GM19468 (cell line): ENCODE measurements around the gene SLITRK1.

ENCODE experiments used
- ATAC-seq: cut with Tn5 transposase; IDR thresholded peaks from one replicate; pipeline ENCODE4 v1.9.1; 2021; ENCODE audit warnings: mild to moderate bottlenecking, moderate library complexity, moderate number of reproducible peaks; ENCODE audit not compliant: unreplicated experiment; ENCODE audit errors: extremely low read depth

The SLITRK1 gene

GRCh38 chr13:83881917-83882605 lies at the start of gene SLITRK1:
TSS of gene SLITRK1 (minus strand) at chr13:83882474. CDS start at chr13:83881507, 967 bp downstream.
- no peak for ATAC-seq

GRCh38 chr13:83929157-83929556 lies 46.9 kb upstream of the SLITRK1 start:
- ATAC-seq, result no peak

- no peak for ATAC-seq
Measured at GRCh38 chr13:83919775-83920174, 37.5 kb upstream of the SLITRK1 start.

- no peak for ATAC-seq
Measured at GRCh38 chr13:83914368-83914767, 32.1 kb upstream of the SLITRK1 start.

GRCh38 chr13:83907196-83907989 lies 25.1 kb upstream of the SLITRK1 start:
- no peak for ATAC-seq

- ATAC-seq, result no peak
Measured at GRCh38 chr13:83906240-83906820, 24.1 kb upstream of the SLITRK1 start.

- no peak for ATAC-seq
Measured at GRCh38 chr13:83905641-83906040, 23.4 kb upstream of the SLITRK1 start.

GRCh38 chr13:83895994-83896580 lies 13.8 kb upstream of the SLITRK1 start:
- ATAC-seq, result no peak

GRCh38 chr13:83890358-83890757 lies 8.1 kb upstream of the SLITRK1 start:
- no peak for ATAC-seq

GRCh38 chr13:83884141-83884540 lies 1.9 kb upstream of the SLITRK1 start:
- ATAC-seq, result no peak

GRCh38 chr13:83883061-83883523 lies 818 bp upstream of the SLITRK1 start:
- ATAC-seq, result no peak

GRCh38 chr13:83882606-83882959 lies 309 bp upstream of the SLITRK1 start:
- no peak for ATAC-seq

- no peak for ATAC-seq
Measured at GRCh38 chr13:83881140-83881684, 1.1 kb downstream of the SLITRK1 start.

- no peak for ATAC-seq
Measured at GRCh38 chr13:83880275-83881139, 1.8 kb downstream of the SLITRK1 start.

GRCh38 chr13:83879431-83880171 lies 2.7 kb downstream of the SLITRK1 start:
- no peak for ATAC-seq

GRCh38 chr13:83878691-83879430 lies 3.4 kb downstream of the SLITRK1 start:
- ATAC-seq, result no peak

- ATAC-seq, result no peak
Measured at GRCh38 chr13:83877651-83878355, 4.5 kb downstream of the SLITRK1 start.

- peak; percentile 52 for ATAC-seq
Measured at GRCh38 chr13:83876546-83876945, 5.7 kb downstream of the SLITRK1 start.
